ENCODE results near the gene OBP2B.
"Not testable (repeated sequence)": the region's sequence is repeated elsewhere in the genome, so short reads cannot be mapped to it uniquely, and the experiment has no call there.

Gene OBP2B

GRCh38 chr9:133228474-133229193, 19.6 kb upstream of the OBP2B start:
- not testable (repeated sequence) for H3K4me3 ChIP-seq (ENCODE audit: low read length in 2 of 2); H3K9me3 ChIP-seq (ENCODE audit: control insufficient read depth in 2 of 2, low read length in 2 of 2); H3K9ac ChIP-seq (ENCODE audit: low read length in 2 of 2); H3K36me3 ChIP-seq (ENCODE audit: control insufficient read depth in 2 of 2, insufficient read depth in 2 of 2, low read length in 2 of 2); H3K27me3 ChIP-seq (ENCODE audit: control insufficient read depth in 1 of 2, insufficient read depth in 2 of 2, low read length in 2 of 2); H3K4me1 ChIP-seq (ENCODE audit: control insufficient read depth, insufficient read depth, low read length); H3K27ac ChIP-seq (ENCODE audit: low read length)

GRCh38 chr9:133227996-133228395, 18.9 kb upstream of the OBP2B start:
- not testable (repeated sequence) for H3K36me3 ChIP-seq (ENCODE audit: control insufficient read depth in 2 of 2, insufficient read depth in 2 of 2, low read length in 2 of 2); H3K27me3 ChIP-seq (ENCODE audit: control insufficient read depth in 1 of 2, insufficient read depth in 2 of 2, low read length in 2 of 2); H3K4me1 ChIP-seq (ENCODE audit: control insufficient read depth, insufficient read depth, low read length); H3K9ac ChIP-seq (ENCODE audit: low read length in 2 of 2); H3K9me3 ChIP-seq (ENCODE audit: control insufficient read depth in 2 of 2, low read length in 2 of 2); H3K27ac ChIP-seq (ENCODE audit: low read length); H3K4me3 ChIP-seq (ENCODE audit: low read length in 2 of 2)

DNA sequence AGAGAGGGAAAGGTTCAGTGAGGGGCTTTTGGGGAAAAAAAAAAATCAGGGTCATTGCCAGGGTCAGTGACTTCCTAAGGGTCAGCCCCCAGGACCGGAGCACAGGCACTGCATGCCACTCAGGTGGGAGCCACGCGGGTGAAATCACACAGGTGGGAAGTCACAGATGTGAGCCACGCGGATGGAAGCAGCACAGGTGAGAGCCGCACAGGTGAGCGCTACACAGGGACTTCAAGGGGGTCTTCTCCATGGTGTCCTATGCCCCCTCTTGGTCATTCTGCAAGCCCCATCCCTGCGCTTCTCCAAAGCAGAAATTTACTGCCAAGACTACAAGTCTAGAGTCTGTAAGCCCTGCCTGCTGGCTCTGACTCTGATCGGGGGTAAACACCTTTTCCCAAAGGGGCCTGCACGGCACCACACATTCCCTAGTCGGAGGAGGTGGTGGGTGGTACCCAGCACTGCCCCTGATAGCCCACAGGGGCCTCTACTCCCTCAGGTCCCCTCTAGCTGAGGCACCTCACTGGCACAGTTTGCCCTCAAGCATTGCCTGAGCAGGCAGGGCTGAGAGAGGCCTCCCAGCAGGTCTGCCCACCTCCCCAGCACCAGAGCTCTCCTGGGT, 18.3 kb upstream of the OBP2B start:
- Histone ChIP-seq H3K27ac (ENCODE audit: low read length) (no peak overlapping the region), H3K9me3 (ENCODE audit: control insufficient read depth in 2 of 2, low read length in 2 of 2) (peaks cover 0 to 3% of the 10 kb centered on the region in 2 donors), H3K36me3 (ENCODE audit: control insufficient read depth in 2 of 2, insufficient read depth in 2 of 2, low read length in 2 of 2) (no peaks in the 10 kb centered on the region), H3K4me1 (ENCODE audit: control insufficient read depth, insufficient read depth, low read length) (no peaks in the 10 kb centered on the region), H3K9ac (ENCODE audit: low read length in 2 of 2) (no peak overlapping the region), H3K27me3 (ENCODE audit: control insufficient read depth in 1 of 2, insufficient read depth in 2 of 2, low read length in 2 of 2) (peaks cover 4 to 6% of the 10 kb centered on the region in 2 donors), H3K4me3 (ENCODE audit: low read length in 2 of 2) (no peak overlapping the region)

- H3K36me3 ChIP-seq (ENCODE audit: control insufficient read depth in 2 of 2, insufficient read depth in 2 of 2, low read length in 2 of 2) = no peaks in the 10 kb centered on the region
- H3K4me3 ChIP-seq (ENCODE audit: low read length in 2 of 2) = no peak overlapping the region
- no peak overlapping the region for H3K27ac ChIP-seq (ENCODE audit: low read length)
- no peak overlapping the region for H3K9ac ChIP-seq (ENCODE audit: low read length in 2 of 2)
- H3K9me3 ChIP-seq (ENCODE audit: control insufficient read depth in 2 of 2, low read length in 2 of 2) = peaks cover 0 to 3% of the 10 kb centered on the region in 2 donors
- no peaks in the 10 kb centered on the region for H3K4me1 ChIP-seq (ENCODE audit: control insufficient read depth, insufficient read depth, low read length)
- peaks cover 4 to 6% of the 10 kb centered on the region in 2 donors for H3K27me3 ChIP-seq (ENCODE audit: control insufficient read depth in 1 of 2, insufficient read depth in 2 of 2, low read length in 2 of 2)
These were observed 17.4 kb upstream of the OBP2B start for GRCh38 chr9:133226219-133227171.

DNA sequence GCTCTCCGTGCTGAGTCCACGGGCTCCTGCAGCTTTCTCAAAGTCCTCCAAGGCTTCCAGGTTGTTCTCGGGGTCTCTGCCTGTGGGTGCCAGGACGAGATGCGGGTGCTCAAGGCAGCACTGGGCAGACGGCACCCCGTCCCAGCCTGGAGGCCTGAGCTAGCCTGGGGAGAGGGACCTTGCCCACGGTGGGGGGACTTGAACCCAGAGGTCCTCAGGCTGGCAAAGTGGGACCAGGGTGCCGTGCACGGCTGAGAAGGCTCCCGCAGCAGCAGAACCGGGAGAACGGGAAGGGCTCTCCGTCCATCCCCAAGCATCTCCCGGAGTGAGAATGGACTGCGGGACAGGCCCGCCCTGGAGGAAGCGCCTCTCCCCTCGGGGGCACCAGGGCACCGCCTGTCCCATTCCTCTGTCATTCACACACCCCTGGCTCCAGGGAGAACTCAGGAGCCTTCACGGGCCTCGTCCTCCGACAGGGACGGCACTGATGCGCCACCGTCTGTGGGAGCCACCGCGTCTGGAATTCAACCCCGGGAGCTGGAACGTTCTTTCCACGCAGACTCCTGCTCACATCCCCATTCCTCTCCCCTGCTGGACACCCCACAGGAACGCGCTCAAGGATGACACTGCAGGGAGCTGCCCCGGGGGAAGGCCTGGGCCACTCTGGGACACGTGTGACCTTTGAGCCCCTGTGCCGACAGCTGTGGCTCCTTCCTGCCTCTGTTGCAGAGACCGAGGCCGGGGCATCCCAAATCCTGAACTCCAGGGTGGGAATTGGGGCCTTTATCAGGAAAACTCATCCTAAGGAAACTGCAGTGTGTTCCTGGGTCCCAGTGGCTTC, 16.3 kb upstream of the OBP2B start:
- no peak overlapping the region for H3K4me3 ChIP-seq (ENCODE audit: low read length in 2 of 2)
- peaks cover 4 to 6% of the 10 kb centered on the region in 2 donors for H3K27me3 ChIP-seq (ENCODE audit: control insufficient read depth in 1 of 2, insufficient read depth in 2 of 2, low read length in 2 of 2)
- H3K27ac ChIP-seq (ENCODE audit: low read length) = no peak overlapping the region
- H3K4me1 ChIP-seq (ENCODE audit: control insufficient read depth, insufficient read depth, low read length) = no peaks in the 10 kb centered on the region
- H3K9me3 ChIP-seq (ENCODE audit: control insufficient read depth in 2 of 2, low read length in 2 of 2) = peaks cover 0 to 3% of the 10 kb centered on the region in 2 donors
- H3K36me3 ChIP-seq (ENCODE audit: control insufficient read depth in 2 of 2, insufficient read depth in 2 of 2, low read length in 2 of 2) = no peaks in the 10 kb centered on the region
- no peak overlapping the region for H3K9ac ChIP-seq (ENCODE audit: low read length in 2 of 2)

DNA sequence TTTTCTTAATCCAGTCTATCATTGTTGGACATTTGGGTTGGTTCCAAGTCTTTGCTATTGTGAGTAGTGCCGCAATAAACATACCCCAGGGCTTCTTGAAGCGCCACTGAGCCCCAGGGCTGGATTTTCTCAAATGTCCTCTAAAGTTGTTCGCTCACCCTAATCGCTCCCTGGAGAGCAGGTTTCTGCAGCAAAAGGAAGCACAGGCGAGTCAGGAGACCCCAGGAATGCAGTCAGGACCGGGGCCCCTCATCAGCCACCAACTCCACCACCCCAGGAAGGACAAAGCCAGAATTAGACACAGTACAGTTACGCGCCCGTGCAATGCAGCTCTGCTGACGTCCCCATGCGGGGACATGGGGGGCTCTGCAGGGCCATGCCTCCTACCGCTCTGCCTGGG, 15.7 kb upstream of the OBP2B start:
- Histone ChIP-seq H3K36me3 (ENCODE audit: control insufficient read depth in 2 of 2, insufficient read depth in 2 of 2, low read length in 2 of 2) (no peaks in the 10 kb centered on the region), H3K9ac (ENCODE audit: low read length in 2 of 2) (no peak overlapping the region), H3K27ac (ENCODE audit: low read length) (no peak overlapping the region), H3K4me1 (ENCODE audit: control insufficient read depth, insufficient read depth, low read length) (no peaks in the 10 kb centered on the region), H3K4me3 (ENCODE audit: low read length in 2 of 2) (no peak overlapping the region), H3K27me3 (ENCODE audit: control insufficient read depth in 1 of 2, insufficient read depth in 2 of 2, low read length in 2 of 2) (peaks cover 4 to 6% of the 10 kb centered on the region in 2 donors), H3K9me3 (ENCODE audit: control insufficient read depth in 2 of 2, low read length in 2 of 2) (no peaks in the 10 kb centered on the region)

DNA sequence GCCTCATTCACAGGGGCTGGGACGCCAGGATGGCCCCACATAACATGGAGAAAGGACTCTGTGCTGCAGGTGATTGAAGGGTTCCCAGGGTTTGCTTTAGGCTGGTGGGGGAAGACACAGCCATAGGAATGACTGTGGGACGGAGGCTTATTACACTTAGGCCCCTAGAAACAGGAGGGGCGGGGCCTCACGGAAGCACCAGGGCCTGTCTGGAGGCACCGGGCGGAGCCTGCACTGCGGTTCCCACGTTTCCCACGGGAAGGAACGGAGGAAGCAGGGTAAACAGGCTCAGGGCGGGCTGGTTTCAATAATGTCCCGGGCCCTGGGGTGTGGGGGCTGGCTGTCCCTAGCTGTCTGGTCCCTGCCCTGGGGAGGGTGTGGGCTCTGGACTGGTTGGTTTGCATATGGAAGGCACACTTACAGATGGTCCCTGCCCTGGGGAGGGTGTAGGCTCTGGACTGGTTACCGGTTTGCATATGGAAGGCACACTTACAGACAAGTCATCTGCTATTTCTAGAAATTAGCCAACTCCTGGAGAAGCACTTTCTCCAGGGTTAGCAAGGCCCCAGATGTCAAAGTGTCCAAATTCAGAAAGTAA, 14.2 kb upstream of the OBP2B start:
- not testable (repeated sequence) for H3K4me1 ChIP-seq (ENCODE audit: control insufficient read depth, insufficient read depth, low read length); H3K27me3 ChIP-seq (ENCODE audit: control insufficient read depth in 1 of 2, insufficient read depth in 2 of 2, low read length in 2 of 2); H3K27ac ChIP-seq (ENCODE audit: low read length); H3K36me3 ChIP-seq (ENCODE audit: control insufficient read depth in 2 of 2, insufficient read depth in 2 of 2, low read length in 2 of 2); H3K4me3 ChIP-seq (ENCODE audit: low read length in 2 of 2); H3K9ac ChIP-seq (ENCODE audit: low read length in 2 of 2); H3K9me3 ChIP-seq (ENCODE audit: control insufficient read depth in 2 of 2, low read length in 2 of 2)

- not testable (repeated sequence) for H3K4me3 ChIP-seq (ENCODE audit: low read length in 2 of 2); H3K27me3 ChIP-seq (ENCODE audit: control insufficient read depth in 1 of 2, insufficient read depth in 2 of 2, low read length in 2 of 2); H3K36me3 ChIP-seq (ENCODE audit: control insufficient read depth in 2 of 2, insufficient read depth in 2 of 2, low read length in 2 of 2); H3K27ac ChIP-seq (ENCODE audit: low read length); H3K9me3 ChIP-seq (ENCODE audit: control insufficient read depth in 2 of 2, low read length in 2 of 2); H3K9ac ChIP-seq (ENCODE audit: low read length in 2 of 2); H3K4me1 ChIP-seq (ENCODE audit: control insufficient read depth, insufficient read depth, low read length)
These were observed 12.9 kb upstream of the OBP2B start for GRCh38 chr9:133221994-133222393.

DNA sequence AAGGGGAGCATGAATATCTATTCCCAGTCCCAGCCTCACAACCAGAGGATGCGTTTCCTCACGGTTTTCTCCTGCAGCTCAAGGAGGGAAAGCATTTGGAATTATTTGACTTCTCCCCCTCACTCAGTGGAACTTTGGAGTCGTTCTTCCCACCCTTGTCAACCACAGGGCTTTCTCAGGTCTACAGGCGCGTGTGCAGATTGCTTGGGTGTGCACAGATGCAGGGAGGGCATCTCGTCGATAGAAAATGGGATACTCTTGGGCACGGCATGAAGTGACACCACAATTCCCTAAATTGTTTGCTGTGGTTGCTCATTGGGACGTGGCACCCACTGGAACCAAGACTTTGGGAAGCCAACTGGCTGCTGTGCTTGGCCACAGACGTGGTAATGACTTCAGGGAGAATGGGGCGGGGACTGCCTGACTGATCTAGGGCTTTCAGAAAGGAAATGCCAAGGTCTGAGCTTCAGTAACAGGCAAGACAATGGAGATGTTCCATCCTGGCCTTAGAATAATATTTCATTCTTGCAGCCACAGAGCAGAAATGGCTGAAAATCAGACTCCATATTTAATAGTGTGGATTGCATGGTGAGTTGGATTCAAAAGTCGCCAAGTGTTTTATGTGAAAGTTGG, 12.2 kb upstream of the OBP2B start:
- no peaks in the 10 kb centered on the region for H3K9me3 ChIP-seq (ENCODE audit: control insufficient read depth in 2 of 2, low read length in 2 of 2)
- no peaks in the 10 kb centered on the region for H3K4me1 ChIP-seq (ENCODE audit: control insufficient read depth, insufficient read depth, low read length)
- no peak overlapping the region for H3K27ac ChIP-seq (ENCODE audit: low read length)
- H3K9ac ChIP-seq (ENCODE audit: low read length in 2 of 2) = no peak overlapping the region
- no peak overlapping the region for H3K4me3 ChIP-seq (ENCODE audit: low read length in 2 of 2)
- peaks cover 2 to 6% of the 10 kb centered on the region in 2 donors for H3K27me3 ChIP-seq (ENCODE audit: control insufficient read depth in 1 of 2, insufficient read depth in 2 of 2, low read length in 2 of 2)
- H3K36me3 ChIP-seq (ENCODE audit: control insufficient read depth in 2 of 2, insufficient read depth in 2 of 2, low read length in 2 of 2) = no peaks in the 10 kb centered on the region
